Hindlimb muscle (tissue), 1 donor: ENCODE results near the gene PRMT5. TPM values are rescaled to one million over a fixed set of nuclear protein-coding genes. Genes with fewer than 3 reads are reported as not detected.

ENCODE experiments used
- DNase-seq: peaks from one replicate; pipeline ENCODE4 v3.0.0-alpha.2; 2013
- polyA plus RNA-seq: library from polyadenylated mRNA; unstranded; fragments of 120-200 nt; gene quantifications from one replicate; pipeline ENCODE4 v1.2.1, GENCODE V29; 2013; ENCODE audit not compliant: insufficient read length

Gene PRMT5
- polyA plus RNA-seq, 1 donor, result 66.8 TPM

DNA sequence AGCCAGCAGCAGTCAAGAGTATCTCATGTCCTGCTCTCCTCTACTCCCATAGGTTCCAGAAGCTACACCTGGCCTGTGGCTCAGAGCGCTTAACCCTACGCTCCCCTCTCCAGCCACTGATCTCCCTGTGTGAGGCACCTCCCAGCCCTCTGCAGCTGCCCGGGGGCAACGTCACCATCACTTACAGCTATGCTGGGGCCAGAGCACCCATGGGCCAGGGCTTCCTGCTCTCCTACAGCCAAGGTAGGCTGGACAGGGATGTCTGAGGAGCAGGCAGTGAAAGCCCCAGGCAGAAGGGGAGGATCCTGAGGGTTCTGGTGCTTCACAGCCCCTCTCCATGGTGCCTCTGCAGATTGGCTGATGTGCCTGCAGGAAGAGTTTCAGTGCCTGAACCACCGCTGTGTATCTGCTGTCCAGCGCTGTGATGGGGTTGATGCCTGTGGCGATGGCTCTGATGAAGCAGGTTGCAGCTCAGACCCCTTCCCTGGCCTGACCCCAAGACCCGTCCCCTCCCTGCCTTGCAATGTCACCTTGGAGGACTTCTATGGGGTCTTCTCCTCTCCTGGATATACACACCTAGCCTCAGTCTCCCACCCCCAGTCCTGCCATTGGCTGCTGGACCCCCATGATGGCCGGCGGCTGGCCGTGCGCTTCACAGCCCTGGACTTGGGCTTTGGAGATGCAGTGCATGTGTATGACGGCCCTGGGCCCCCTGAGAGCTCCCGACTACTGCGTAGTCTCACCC lies 54.0 kb downstream of the PRMT5 start:
- DNase-seq, result no peak

DNA sequence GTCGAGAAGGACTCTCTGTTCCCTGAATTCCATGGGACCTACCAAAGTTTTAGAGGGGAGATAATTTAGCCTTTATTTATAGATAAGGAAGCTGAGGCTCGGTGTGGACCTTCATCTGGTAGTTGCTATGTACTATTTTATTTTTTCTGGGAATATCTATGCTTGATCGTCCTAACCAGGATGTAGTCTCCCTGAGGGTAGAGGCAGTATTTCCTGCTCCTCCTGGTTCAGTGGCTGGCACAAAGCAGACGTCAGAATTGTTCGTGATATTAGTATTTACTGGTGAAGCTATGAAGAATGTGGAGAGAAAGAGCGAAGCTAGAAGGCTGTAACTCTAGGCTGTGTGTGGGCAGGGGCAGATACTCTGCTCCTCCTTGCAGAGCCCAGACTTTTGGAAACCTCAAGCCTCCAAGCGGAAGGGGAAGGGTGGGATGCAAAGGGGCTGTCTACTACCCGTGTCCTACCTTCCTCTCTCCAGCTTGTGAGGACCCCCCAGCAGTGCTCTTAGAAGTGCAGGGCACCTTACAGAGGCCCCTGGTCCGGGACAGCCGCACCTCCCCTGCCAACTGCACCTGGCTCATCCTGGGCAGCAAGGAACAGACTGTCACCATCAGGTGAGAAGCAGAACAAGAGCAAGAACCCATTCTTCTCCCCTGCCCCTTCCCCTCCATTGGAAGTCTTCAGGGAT lies 56.2 kb downstream of the PRMT5 start:
- DNase-seq, result no peak

DNA sequence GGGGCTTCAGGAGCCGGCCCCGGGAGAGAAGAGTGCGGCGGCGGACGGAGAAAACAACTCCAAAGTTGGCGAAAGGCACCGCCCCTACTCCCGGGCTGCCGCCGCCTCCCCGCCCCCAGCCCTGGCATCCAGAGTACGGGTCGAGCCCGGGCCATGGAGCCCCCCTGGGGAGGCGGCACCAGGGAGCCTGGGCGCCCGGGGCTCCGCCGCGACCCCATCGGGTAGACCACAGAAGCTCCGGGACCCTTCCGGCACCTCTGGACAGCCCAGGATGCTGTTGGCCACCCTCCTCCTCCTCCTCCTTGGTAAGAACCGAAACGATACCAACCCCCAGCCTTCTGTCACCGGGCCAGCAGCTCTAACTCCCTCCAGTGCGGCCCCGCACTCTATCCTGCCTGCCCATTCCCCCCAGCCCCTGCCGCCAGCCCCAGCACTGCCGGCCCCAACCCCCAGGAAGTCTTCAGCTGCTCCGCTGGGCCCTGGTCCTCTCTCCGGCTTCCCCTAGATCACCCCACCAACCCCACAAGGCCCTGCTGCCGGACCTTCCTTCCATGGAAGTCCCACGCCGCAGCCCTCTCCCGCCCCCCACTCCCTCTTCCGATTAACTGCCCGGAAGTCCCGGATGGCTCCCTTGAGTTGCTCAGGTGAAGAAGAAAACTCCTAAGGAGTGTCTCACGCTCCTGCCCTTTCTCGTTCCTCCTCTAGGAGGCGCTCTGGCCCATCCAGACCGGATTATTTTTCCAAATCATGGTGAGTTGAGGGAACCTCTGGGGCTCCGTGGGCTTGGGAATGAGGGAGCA lies 56.9 kb downstream of the PRMT5 start:
- DNase-seq, result peak; percentile 84

DNA sequence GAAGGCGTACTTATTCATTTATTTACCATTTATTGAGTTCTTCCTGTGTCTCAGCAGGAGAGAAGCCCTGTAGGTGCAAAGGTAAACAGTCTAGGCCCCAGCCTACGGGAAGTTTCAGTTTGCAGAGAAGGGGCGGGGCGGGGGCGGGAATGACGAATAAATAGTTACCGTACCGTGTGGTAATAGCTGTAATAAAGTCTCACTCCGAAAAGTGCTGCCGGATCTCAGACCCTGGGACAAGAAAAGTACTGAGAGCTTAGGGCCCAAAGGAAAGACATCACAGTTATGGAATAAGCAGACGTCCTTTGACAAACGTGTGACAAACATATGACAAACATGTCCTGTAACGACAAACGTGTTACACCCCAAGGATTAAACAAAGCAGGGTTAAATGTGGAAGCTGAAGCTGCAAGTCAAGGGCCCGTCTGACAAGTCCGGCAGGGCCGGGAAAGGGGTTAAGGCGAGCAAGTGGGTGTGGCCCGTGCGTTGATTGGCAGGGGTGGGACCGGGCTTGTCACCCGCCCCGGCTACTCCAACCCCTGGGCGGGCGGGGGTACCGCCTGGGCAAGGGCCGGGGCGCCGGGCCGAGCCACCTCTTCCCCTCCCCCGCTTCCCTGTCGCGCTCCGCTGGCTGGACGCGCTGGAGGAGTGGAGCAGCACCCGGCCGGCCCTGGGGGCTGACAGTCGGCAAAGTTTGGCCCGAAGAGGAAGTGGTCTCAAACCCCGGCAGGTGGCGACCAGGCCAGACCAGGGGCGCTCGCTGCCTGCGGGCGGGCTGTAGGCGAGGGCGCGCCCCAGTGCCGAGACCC lies 57.7 kb downstream of the PRMT5 start, which contains the start of gene LRP10:
TSS of gene LRP10 (plus strand) at position 517 of the 809 bp plus-strand sequence. CDS start 564 bp downstream, outside the sequence.
- DNase-seq, result peak; percentile 92

DNA sequence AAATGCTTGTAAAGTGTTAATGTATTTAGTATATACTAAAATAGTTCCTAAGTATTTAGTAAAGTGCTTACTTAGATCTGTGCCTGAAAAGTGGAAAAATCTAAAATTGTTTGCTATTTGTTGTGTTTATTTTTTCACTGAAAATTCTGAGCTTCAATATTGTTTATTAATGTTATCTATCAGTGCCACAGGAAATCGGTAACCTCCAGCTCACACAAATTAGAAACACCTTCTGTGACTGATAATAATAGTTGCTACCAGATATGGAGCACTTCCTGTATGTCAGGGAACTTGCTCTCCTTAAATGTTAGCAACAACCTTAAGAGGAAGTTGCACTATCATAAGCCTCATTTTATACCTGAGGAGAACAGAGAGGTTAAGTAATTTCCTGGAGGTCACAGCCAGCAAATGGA lies 58.4 kb downstream of the PRMT5 start:
- DNase-seq, result no peak

Other genes with a start within 250 kb of the PRMT5 start
- 208 TPM for gene OXA1L, start 162.7 kb downstream of the PRMT5 start, polyA plus RNA-seq
- gene SLC7A7, start 113.9 kb downstream of the PRMT5 start, polyA plus RNA-seq, result 32.7 TPM
- 67.7 TPM for gene MRPL52, start 99.5 kb downstream of the PRMT5 start, polyA plus RNA-seq
- gene MMP14, start 92.8 kb downstream of the PRMT5 start, polyA plus RNA-seq, result 148 TPM
- 41.4 TPM for gene LRP10, start 57.6 kb downstream of the PRMT5 start, polyA plus RNA-seq
- 0.23 TPM for gene REM2, start 46.2 kb downstream of the PRMT5 start, polyA plus RNA-seq
- 55.8 TPM for gene RBM23, start 10.2 kb downstream of the PRMT5 start, polyA plus RNA-seq
- 32.7 TPM for gene HAUS4, start 27.7 kb upstream of the PRMT5 start, polyA plus RNA-seq
- gene AJUBA, start 53.2 kb upstream of the PRMT5 start, polyA plus RNA-seq, result 57.8 TPM
- gene C14orf93, start 80.8 kb upstream of the PRMT5 start, polyA plus RNA-seq, result 11.6 TPM
- 228 TPM for gene PSMB5, start 105.5 kb upstream of the PRMT5 start, polyA plus RNA-seq
- gene PSMB11, start 112.8 kb upstream of the PRMT5 start, polyA plus RNA-seq, result not detected
- 4.0 TPM for gene CDH24, start 128.1 kb upstream of the PRMT5 start, polyA plus RNA-seq
- 143 TPM for gene ACIN1, start 165.8 kb upstream of the PRMT5 start, polyA plus RNA-seq
- 42.4 TPM for gene C14orf119, start 166.1 kb upstream of the PRMT5 start, polyA plus RNA-seq
- gene CIROP, start 175.6 kb upstream of the PRMT5 start, polyA plus RNA-seq, result not detected
- gene CEBPE, start 189.9 kb upstream of the PRMT5 start, polyA plus RNA-seq, result not detected